IMR-90 (cell line): Measurements from ENCODE around the gene ADGRB3. TPM values are rescaled to one million over a fixed set of nuclear protein-coding genes. Genes with fewer than 3 reads are reported as not detected.

Experiments used
- ATAC-seq: fragments of 200-7000 bp; cut with Tn5 transposase; 2 replicates; pipeline ENCODE4 v1.9.1; 2020; ENCODE audit warnings: low read depth, mild to moderate bottlenecking, moderate library complexity
- BruUV-seq: library from RNA; stranded (reverse); fragments of 400-500 nt; replicated peaks from 2 replicates; lab custom pipeline; 2021; lab: Mats Ljungman, UMichigan
- CTCF ChIA-PET: fragments of 300-600 bp; formaldehyde crosslinking; extraction: SDS; loops from one replicate; lab custom pipeline; 2021; ENCODE audit warnings: antibody characterized with exemption; lab: Yijun Ruan, JAX
- POLR2A ChIA-PET: fragments of 300-600 bp; sonication (Branson Sonifier 250); formaldehyde crosslinking; loops from one replicate; lab custom pipeline; 2022; ENCODE audit warnings: antibody characterized with exemption; ENCODE audit not compliant: unreplicated experiment; lab: Charles Lee
- DNase-seq: peaks from one replicate; pipeline ENCODE4 v3.0.0; 2013
- H2AFZ ChIP-seq: replicated peaks from 2 replicates; pipeline ENCODE3; 2013; ENCODE audit warnings: low read length, mild to moderate bottlenecking; ENCODE audit not compliant: poor library complexity
- H2AK5ac ChIP-seq: 2 replicates; pipeline ENCODE4 v1.6.1; 2013; ENCODE audit warnings: low read depth, low read length, inconsistent platforms
- H2AK9ac ChIP-seq: replicated peaks from 2 replicates; pipeline ENCODE3; 2013; ENCODE audit warnings: mild to moderate bottlenecking, low read depth, low read length, moderate library complexity; ENCODE audit not compliant: poor library complexity
- H2BK120ac ChIP-seq: 2 replicates; pipeline ENCODE4 v1.6.1; 2013; ENCODE audit warnings: low read depth, low read length, inconsistent platforms
- H2BK15ac ChIP-seq: 3 replicates; pipeline ENCODE4 v1.6.1; 2013; ENCODE audit warnings: low read depth, low read length, inconsistent platforms
- H2BK20ac ChIP-seq: 2 replicates; pipeline ENCODE4 v1.6.1; 2013; ENCODE audit warnings: low read depth, mild to moderate bottlenecking, inconsistent platforms, low read length, moderate library complexity
- H2BK5ac ChIP-seq: 2 replicates; pipeline ENCODE4 v1.6.1; 2013; ENCODE audit warnings: mild to moderate bottlenecking, low read depth, low read length, inconsistent platforms; ENCODE audit not compliant: poor library complexity, severe bottlenecking
- H3K14ac ChIP-seq: replicated peaks from 2 replicates; pipeline ENCODE4 v1.6.1; 2013; ENCODE audit warnings: low read depth, low read length, inconsistent platforms
- H3K18ac ChIP-seq: 2 replicates; pipeline ENCODE4 v1.6.1; 2013; ENCODE audit warnings: low read depth, low read length, control low read depth
- H3K23ac ChIP-seq: 2 replicates; pipeline ENCODE4 v1.6.1; 2013; ENCODE audit warnings: low read depth, low read length, inconsistent platforms
- H3K27ac ChIP-seq: 2 replicates; pipeline ENCODE4 v1.5.1; 2013; ENCODE audit warnings: mild to moderate bottlenecking, control low read depth, low read length; ENCODE audit not compliant: insufficient read depth
- H3K27me3 ChIP-seq: 2 replicates; pipeline ENCODE4 v1.6.1; 2013; ENCODE audit warnings: low read length; ENCODE audit not compliant: control insufficient read depth, insufficient read depth
- H3K36me3 ChIP-seq: 2 replicates; pipeline ENCODE4 v1.6.1; 2013; ENCODE audit warnings: low read length, mixed read lengths; ENCODE audit not compliant: control insufficient read depth, insufficient read depth
- H3K4ac ChIP-seq: 2 replicates; pipeline ENCODE4 v1.6.1; 2013; ENCODE audit warnings: low read depth, low read length, inconsistent platforms
- H3K4me1 ChIP-seq: 2 replicates; pipeline ENCODE4 v1.6.1; 2013; ENCODE audit warnings: low read length, mixed read lengths; ENCODE audit not compliant: control insufficient read depth, insufficient read depth
- H3K4me2 ChIP-seq: 2 replicates; pipeline ENCODE4 v1.6.1; 2013; ENCODE audit warnings: low read depth, mild to moderate bottlenecking, control low read depth, low read length, moderate library complexity
- H3K4me3 ChIP-seq: 2 replicates; pipeline ENCODE4 v1.5.1; 2013; ENCODE audit warnings: low read depth, mild to moderate bottlenecking, control low read depth, low read length, moderate library complexity; ENCODE audit not compliant: insufficient read depth
- H3K56ac ChIP-seq: 2 replicates; pipeline ENCODE4 v1.6.1; 2013; ENCODE audit warnings: low read length, inconsistent platforms; ENCODE audit not compliant: insufficient read depth; ENCODE audit errors: extremely low read depth
- H3K79me1 ChIP-seq, 2 experiments: 2 replicates each; pipeline ENCODE4 v1.6.1; 2013; ENCODE audit warnings: low read length in 2 of 2, inconsistent platforms in 1 of 2, low read depth in 1 of 2
- H3K9ac ChIP-seq: 2 replicates; pipeline ENCODE4 v1.6.1; 2013; ENCODE audit warnings: low read depth, low read length, control low read depth
- H3K9me1 ChIP-seq: 2 replicates; pipeline ENCODE4 v1.6.1; 2013; ENCODE audit warnings: low read length, inconsistent platforms; ENCODE audit not compliant: insufficient read depth
- H3K9me3 ChIP-seq: 2 replicates; pipeline ENCODE4 v1.6.1; 2013; ENCODE audit warnings: low read length; ENCODE audit not compliant: control insufficient read depth, insufficient read depth
- H4K20me1 ChIP-seq: 2 replicates; pipeline ENCODE4 v1.6.1; 2013; ENCODE audit warnings: low read length, inconsistent platforms; ENCODE audit not compliant: insufficient read depth
- H4K5ac ChIP-seq: 2 replicates; pipeline ENCODE4 v1.6.1; 2013; ENCODE audit warnings: mild to moderate bottlenecking, low read depth, low read length, control low read depth
- H4K8ac ChIP-seq, 2 experiments: 2 replicates each; pipeline ENCODE4 v1.6.1; 2013; ENCODE audit warnings: low read depth in 2 of 2, low read length in 2 of 2, control low read depth in 1 of 2, inconsistent platforms in 1 of 2
- H4K91ac ChIP-seq: 2 replicates; pipeline ENCODE4 v1.6.1; 2013; ENCODE audit warnings: low read depth, low read length, inconsistent platforms; ENCODE audit not compliant: insufficient read depth
- MAFK ChIP-seq: IDR thresholded peaks from 2 replicates; pipeline ENCODE4 v1.6.1; 2012; ENCODE audit warnings: low read depth, low read length, improper control_type of control experiment
- POLR2A ChIP-seq: IDR thresholded peaks from 2 replicates; pipeline ENCODE4 v1.6.1; 2012; ENCODE audit warnings: mild to moderate bottlenecking, low read depth, low read length
- WGBS, 2 experiments: methylation state at CpG; one replicate each; pipeline versions ENCODE4 v1.1.5 to v1.1.7; 2013; ENCODE audit warnings: missing lambda C conversion rate in 2 of 2; ENCODE audit not compliant: insufficient read length in 1 of 2; ENCODE audit errors: extremely low coverage in 2 of 2; 5-methylcytosine and 5-hydroxymethylcytosine counted together
- dilution Hi-C: fragments of 300-500 bp; cut with HindIII; formaldehyde crosslinking; loops from one replicate; pipeline ENCODE4 v1.14.3; 2018; ENCODE audit warnings: low sequenced_read_pairs; ENCODE audit not compliant: unreplicated experiment
- in situ Hi-C: fragments of 300-500 bp; cut with MboI; formaldehyde crosslinking; loops from 3 replicates; pipeline ENCODE4 v1.14.3; 2019; ENCODE audit warnings: low sequenced_read_pairs, inconsistent platforms, mixed read lengths
- intact Hi-C: fragments of 100-400 bp; cut with micrococcal nuclease; formaldehyde crosslinking; loops from 2 replicates; pipeline ENCODE4 v1.10.0; 2022
- polyA plus RNA-seq, 3 experiments: library from polyadenylated mRNA; depleted of rRNA; stranded (reverse); fragments of >200 nt; gene quantifications; 2 replicates each; pipeline ENCODE4 v1.2.3, GENCODE V29; 2012; ENCODE audit warnings: low replicate concordance in 1 of 3
- total RNA-seq: library from RNA; depleted of rRNA; stranded (reverse); fragments of >200 nt; gene quantifications from 2 replicates; pipeline ENCODE4 v1.2.3, GENCODE V29; 2012
- TF ChIP-seq, protein P1 (sequence below): conservative IDR thresholded peaks from 2 replicates; pipeline ENCODE4 v1.5.1; 2012; ENCODE audit warnings: mild to moderate bottlenecking, low read depth, low read length, improper control_type of control experiment

The ADGRB3 gene
- total and polyA plus RNA-seq, 2 of the 4 experiments (the other 2 are of a cell fraction) = not detected

DNA sequence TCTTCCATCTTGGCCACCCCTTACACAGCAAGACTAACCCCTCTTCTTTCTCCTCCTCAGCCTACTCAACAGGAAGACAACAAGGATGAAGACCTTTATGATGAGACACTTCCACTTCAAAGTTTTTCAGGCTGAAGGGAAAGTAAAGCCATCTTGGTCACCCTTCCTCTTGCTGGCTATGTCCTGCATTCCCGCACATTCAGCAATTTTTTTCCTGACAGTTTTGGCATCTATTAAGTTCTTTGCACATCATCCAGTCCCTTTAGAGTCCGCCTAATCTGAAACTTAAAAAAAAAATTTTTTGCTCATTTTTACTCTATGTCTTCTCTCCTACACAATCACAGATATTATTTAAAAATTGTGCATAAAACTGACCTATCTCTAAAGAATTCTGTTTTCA lies 668.3 kb downstream of the ADGRB3 start:
- Histone ChIP-seq H4K8ac (no peak overlapping the region), H3K4ac (no peak overlapping the region), H3K9ac (no peak overlapping the region), H2AFZ (no peak overlapping the region), H4K20me1 (no peaks in the 10 kb centered on the region), H4K5ac (no peak overlapping the region), H3K4me3 (no peak overlapping the region), H3K27ac (no peak overlapping the region), H3K4me1 (no peaks in the 10 kb centered on the region), H2AK5ac (no peak overlapping the region), H3K9me3 (no peaks in the 10 kb centered on the region), H2AK9ac (no peak overlapping the region), H3K14ac (no peak overlapping the region), H3K56ac (no peak overlapping the region), H3K36me3 (no peaks in the 10 kb centered on the region), H3K18ac (no peak overlapping the region), H3K4me2 (no peak overlapping the region), H2BK15ac (no peak overlapping the region), H3K27me3 (no peaks in the 10 kb centered on the region), H4K91ac (no peak overlapping the region), H2BK5ac (no peak overlapping the region), H2BK120ac (no peak overlapping the region), H3K79me1 (no peaks in the 10 kb centered on the region), H2BK20ac (no peak overlapping the region), H3K9me1 (no peaks in the 10 kb centered on the region), H3K23ac (no peak overlapping the region)
- WGBS, 2 experiments = 0% methylated on average over 1 of the region's 2 CpGs; no CpG with 5 or more reads in 1 of the 2 experiments
- TF ChIP-seq MAFK (peak; percentile 44; the same call in 1 of the 2 replicates), POLR2A (no peak)
- TF ChIP-seq, protein P1, sequence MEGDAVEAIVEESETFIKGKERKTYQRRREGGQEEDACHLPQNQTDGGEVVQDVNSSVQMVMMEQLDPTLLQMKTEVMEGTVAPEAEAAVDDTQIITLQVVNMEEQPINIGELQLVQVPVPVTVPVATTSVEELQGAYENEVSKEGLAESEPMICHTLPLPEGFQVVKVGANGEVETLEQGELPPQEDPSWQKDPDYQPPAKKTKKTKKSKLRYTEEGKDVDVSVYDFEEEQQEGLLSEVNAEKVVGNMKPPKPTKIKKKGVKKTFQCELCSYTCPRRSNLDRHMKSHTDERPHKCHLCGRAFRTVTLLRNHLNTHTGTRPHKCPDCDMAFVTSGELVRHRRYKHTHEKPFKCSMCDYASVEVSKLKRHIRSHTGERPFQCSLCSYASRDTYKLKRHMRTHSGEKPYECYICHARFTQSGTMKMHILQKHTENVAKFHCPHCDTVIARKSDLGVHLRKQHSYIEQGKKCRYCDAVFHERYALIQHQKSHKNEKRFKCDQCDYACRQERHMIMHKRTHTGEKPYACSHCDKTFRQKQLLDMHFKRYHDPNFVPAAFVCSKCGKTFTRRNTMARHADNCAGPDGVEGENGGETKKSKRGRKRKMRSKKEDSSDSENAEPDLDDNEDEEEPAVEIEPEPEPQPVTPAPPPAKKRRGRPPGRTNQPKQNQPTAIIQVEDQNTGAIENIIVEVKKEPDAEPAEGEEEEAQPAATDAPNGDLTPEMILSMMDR = no peak
- dilution Hi-C loops = no loop called here
- intact Hi-C loops = no loop called here
- CTCF ChIA-PET = no interaction called here
- DNase-seq (no peak), ATAC-seq (no peak)
- POLR2A ChIA-PET = no interaction called here
- BruUV-seq = no TSS peak
- in situ Hi-C loops = no loop called here
